ENCODE data around the gene CDX1. TPM values are rescaled to one million over a fixed set of nuclear protein-coding genes. Genes with fewer than 3 reads are reported as not detected.

The CDX1 gene
- total RNA-seq, 4 donors from 2014 or later = 0.26 to 0.76 TPM; not detected in 2

DNA sequence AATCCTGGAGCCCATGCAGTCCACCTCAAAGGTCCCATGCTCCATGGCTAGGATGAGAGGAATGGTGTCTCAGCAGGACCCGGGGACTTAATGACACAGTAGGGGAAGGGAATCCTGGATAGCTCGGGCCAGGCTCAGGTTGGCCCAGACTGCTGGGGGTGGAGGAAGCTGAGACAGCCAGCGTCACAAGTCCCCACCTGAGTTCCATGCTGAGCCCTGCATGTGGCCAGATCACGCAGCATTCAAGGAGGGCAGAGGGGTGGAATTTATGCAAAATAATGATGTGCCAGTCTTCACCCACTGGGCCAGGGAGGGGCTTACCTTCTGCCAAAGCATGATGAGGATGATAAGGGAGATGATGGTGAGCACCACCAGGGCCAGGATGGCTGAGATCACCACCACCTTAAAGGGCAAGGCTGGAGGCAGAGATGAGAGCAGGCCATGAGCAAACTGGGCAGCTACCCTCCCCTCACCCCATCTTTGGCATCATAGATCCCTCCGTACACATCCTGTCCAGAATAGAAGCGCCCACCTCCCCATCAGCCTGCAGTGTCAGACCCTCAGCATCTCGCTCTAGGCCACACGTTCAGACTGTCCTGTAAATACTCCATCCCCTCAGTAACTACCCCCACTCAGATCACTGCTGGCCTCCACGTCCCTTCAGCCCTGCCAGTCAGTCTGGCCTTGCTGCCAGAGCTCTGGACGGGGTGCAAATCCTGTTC is 40.2 kb upstream of the CDX1 start:
- Histone ChIP-seq H3K9me3 (no peaks in the 10 kb centered on the region), H3K4me3 (no peak overlapping the region), H3K27me3 (no peaks in the 10 kb centered on the region), H3K27ac (no peak overlapping the region), H3K4me1 (peaks cover 13% of the 10 kb centered on the region), H3K36me3 (peaks cover 50% of the 10 kb centered on the region)
- DNase-seq (ENCODE audit: low spot score in 2 of 2) = no peak
- TF ChIP-seq, protein P1, sequence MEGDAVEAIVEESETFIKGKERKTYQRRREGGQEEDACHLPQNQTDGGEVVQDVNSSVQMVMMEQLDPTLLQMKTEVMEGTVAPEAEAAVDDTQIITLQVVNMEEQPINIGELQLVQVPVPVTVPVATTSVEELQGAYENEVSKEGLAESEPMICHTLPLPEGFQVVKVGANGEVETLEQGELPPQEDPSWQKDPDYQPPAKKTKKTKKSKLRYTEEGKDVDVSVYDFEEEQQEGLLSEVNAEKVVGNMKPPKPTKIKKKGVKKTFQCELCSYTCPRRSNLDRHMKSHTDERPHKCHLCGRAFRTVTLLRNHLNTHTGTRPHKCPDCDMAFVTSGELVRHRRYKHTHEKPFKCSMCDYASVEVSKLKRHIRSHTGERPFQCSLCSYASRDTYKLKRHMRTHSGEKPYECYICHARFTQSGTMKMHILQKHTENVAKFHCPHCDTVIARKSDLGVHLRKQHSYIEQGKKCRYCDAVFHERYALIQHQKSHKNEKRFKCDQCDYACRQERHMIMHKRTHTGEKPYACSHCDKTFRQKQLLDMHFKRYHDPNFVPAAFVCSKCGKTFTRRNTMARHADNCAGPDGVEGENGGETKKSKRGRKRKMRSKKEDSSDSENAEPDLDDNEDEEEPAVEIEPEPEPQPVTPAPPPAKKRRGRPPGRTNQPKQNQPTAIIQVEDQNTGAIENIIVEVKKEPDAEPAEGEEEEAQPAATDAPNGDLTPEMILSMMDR (IDR thresholded peaks at IDR 0.05) = no peak
- no peak for TF ChIP-seq POLR2A (IDR thresholded peaks at IDR 0.05)
- no peak for TF ChIP-seq POLR2AphosphoS5 (IDR thresholded peaks at IDR 0.05)
- no peak for TF ChIP-seq EP300 (IDR thresholded peaks at IDR 0.05)
- WGBS = 84% methylated on average over 10 of the region's 10 CpGs

DNA sequence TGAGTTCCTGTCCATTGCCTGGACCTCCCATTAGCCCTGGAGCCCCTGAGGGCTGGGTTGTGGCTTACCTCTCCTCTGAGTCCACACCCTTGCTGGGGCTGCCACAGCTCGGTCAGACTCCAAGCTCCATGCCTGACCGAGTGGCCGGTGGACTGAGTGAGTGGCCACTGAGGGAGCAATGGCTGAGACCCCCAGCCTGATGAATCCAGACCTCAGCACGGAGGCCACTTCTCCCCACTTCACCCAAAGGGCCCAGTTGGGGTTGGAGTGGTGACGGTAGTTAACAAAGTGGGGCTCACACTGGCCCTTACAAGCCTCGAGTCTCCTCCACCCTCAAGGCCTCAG is 39.7 kb upstream of the CDX1 start:
- Histone ChIP-seq H3K27ac (no peak overlapping the region), H3K4me1 (peaks cover 15% of the 10 kb centered on the region), H3K36me3 (peaks cover 46% of the 10 kb centered on the region), H3K9me3 (no peaks in the 10 kb centered on the region), H3K4me3 (no peak overlapping the region), H3K27me3 (no peaks in the 10 kb centered on the region)
- no peak for DNase-seq (ENCODE audit: low spot score in 2 of 2)
- 89% methylated on average over 5 of the region's 6 CpGs for WGBS
- TF ChIP-seq POLR2AphosphoS5 (IDR thresholded peaks at IDR 0.05) (no peak), POLR2A (IDR thresholded peaks at IDR 0.05) (no peak), EP300 (IDR thresholded peaks at IDR 0.05) (no peak)
- TF ChIP-seq, protein P1 (IDR thresholded peaks at IDR 0.05) = no peak

DNA sequence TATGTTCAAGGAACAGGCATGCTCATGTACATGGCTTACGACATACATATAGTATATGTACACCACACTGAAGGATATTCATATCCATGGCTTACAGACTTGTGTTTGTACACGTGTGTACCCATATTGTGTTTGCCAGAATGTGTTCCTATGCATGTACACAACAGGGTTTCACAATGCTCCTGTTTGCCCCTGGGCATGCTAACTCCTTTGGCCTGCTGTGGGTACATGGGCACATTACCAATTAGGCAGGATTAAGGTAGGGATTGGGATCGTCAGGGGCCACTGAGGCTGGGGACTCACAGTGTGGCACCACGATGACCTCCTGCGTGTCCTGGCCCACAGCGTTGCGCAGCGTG is 37.1 kb upstream of the CDX1 start:
- no peak for DNase-seq (ENCODE audit: low spot score in 2 of 2)
- TF ChIP-seq, protein P1 (IDR thresholded peaks at IDR 0.05) = no peak
- TF ChIP-seq EP300 (IDR thresholded peaks at IDR 0.05) = no peak
- no peak for TF ChIP-seq POLR2A (IDR thresholded peaks at IDR 0.05)
- no peak for TF ChIP-seq POLR2AphosphoS5 (IDR thresholded peaks at IDR 0.05)
- Histone ChIP-seq H3K4me3 (peak overlapping the region; percentile 20), H3K9me3 (no peaks in the 10 kb centered on the region), H3K4me1 (peaks cover 24% of the 10 kb centered on the region), H3K36me3 (peaks cover 25% of the 10 kb centered on the region), H3K27me3 (no peaks in the 10 kb centered on the region), H3K27ac (no peak overlapping the region)
- 58% methylated on average over 2 of the region's 8 CpGs for WGBS

DNA sequence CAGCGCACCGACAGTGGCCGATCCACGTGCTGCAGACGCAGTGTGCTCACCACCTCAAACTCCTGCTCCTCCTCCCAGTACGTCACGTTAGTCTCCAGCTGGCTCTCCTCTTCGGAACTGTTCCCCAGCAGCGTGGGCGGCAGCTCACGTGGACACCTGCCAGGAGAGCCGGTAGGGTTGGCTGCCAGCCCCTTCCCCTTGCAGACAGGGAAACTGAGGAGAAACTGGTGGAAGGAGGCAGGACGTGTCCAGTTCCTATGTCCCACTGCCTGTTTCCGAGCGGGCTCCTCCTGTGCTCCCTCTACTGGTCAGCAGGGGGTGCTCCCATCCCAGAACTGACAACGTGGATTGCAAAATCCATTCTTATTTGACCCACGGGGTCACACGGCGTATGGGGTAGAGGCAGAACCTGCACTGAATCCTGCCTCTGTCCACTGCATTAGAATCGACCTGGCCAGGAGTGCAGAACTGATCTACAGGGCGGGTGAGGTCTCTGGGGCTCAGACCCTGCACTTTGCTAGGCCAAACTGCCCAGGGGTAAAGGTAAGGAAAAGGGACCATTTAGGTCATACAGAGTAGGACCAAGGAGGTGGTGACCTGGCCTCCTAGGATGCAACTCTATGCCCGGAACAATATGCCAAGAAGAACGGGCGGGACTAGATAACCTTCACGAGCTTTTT is 36.6 kb upstream of the CDX1 start:
- peak; percentile 86 to 88 for DNase-seq (ENCODE audit: low spot score in 2 of 2)
- 46% methylated on average over 19 of the region's 25 CpGs for WGBS
- H3K4me3 ChIP-seq = peak overlapping the region; percentile 20
- H3K9me3 ChIP-seq = no peaks in the 10 kb centered on the region
- no peaks in the 10 kb centered on the region for H3K27me3 ChIP-seq
- TF ChIP-seq POLR2AphosphoS5 (IDR thresholded peaks at IDR 0.05) = peak in 1 of 3 donors; percentile 16
- TF ChIP-seq, protein P1 (IDR thresholded peaks at IDR 0.05) = peak; percentile 84 to 87
- TF ChIP-seq POLR2A (IDR thresholded peaks at IDR 0.05) = no peak
- H3K36me3 ChIP-seq = peaks cover 21% of the 10 kb centered on the region
- H3K27ac ChIP-seq = no peak overlapping the region
- H3K4me1 ChIP-seq = peaks cover 24% of the 10 kb centered on the region

DNA sequence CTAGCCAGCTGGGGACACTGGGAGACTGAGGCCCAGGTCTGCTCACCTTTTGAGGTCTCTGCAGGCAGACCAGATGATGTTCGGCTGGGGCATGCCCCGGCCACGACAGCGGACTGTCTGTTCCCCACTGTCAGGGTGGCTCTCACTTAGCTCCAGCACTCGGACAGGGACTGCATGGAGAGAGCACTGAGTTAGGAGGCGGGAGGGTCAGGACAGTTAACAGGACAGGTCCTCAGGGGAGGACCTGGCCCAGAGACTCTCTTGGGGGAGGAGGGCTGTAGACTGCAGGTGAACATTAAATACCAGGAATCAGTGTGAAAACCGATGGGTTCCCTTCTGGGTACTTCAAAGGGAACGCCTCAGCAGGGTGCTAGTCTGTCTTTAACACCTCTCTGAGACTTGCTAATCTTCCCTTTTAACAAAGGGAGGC is 36.1 kb upstream of the CDX1 start:
- 90% methylated on average over 6 of the region's 8 CpGs for WGBS
- H3K27ac ChIP-seq = no peak overlapping the region
- H3K27me3 ChIP-seq = no peaks in the 10 kb centered on the region
- peaks cover 17% of the 10 kb centered on the region for H3K36me3 ChIP-seq
- DNase-seq (ENCODE audit: low spot score in 2 of 2) = no peak
- H3K4me1 ChIP-seq = peaks cover 24% of the 10 kb centered on the region
- H3K4me3 ChIP-seq = no peak overlapping the region
- H3K9me3 ChIP-seq = no peaks in the 10 kb centered on the region
- TF ChIP-seq POLR2AphosphoS5 (IDR thresholded peaks at IDR 0.05) = no peak
- TF ChIP-seq, protein P1 (IDR thresholded peaks at IDR 0.05) = no peak
- no peak for TF ChIP-seq EP300 (IDR thresholded peaks at IDR 0.05)
- no peak for TF ChIP-seq POLR2A (IDR thresholded peaks at IDR 0.05)
